ENCODE data around the gene TGM2.

Gene TGM2

GRCh38 chr20:38165089-38165965, at the start of gene TGM2:
Gene TGM2 (minus strand): TSS chr20:38165270. CDS start chr20:38165198, 72 bp downstream.
- peak; percentile 62 for DNase-seq

GRCh38 chr20:38214256-38215193, 49.5 kb upstream of the TGM2 start:
- DNase-seq, result no peak

GRCh38 chr20:38213607-38213940, 48.5 kb upstream of the TGM2 start:
- DNase-seq, result no peak

GRCh38 chr20:38212806-38213606, 47.9 kb upstream of the TGM2 start:
- DNase-seq, result no peak

- no peak for DNase-seq
Measured at GRCh38 chr20:38211200-38212097, 46.4 kb upstream of the TGM2 start.

- DNase-seq, result no peak
Measured at GRCh38 chr20:38210741-38211140, 45.7 kb upstream of the TGM2 start.

GRCh38 chr20:38209736-38210405, 44.8 kb upstream of the TGM2 start:
- no peak for DNase-seq

- no peak for DNase-seq
Measured at GRCh38 chr20:38209054-38209675, 44.1 kb upstream of the TGM2 start.

- no peak for DNase-seq
Measured at GRCh38 chr20:38208523-38208922, 43.5 kb upstream of the TGM2 start.

GRCh38 chr20:38208088-38208487, 43.0 kb upstream of the TGM2 start:
- no peak for DNase-seq

GRCh38 chr20:38207621-38208020, 42.6 kb upstream of the TGM2 start:
- DNase-seq, result no peak

GRCh38 chr20:38205001-38205400, 39.9 kb upstream of the TGM2 start:
- no peak for DNase-seq

GRCh38 chr20:38203981-38204357, 38.9 kb upstream of the TGM2 start:
- DNase-seq, result no peak

- no peak for DNase-seq
Measured at GRCh38 chr20:38203337-38203980, 38.4 kb upstream of the TGM2 start.

GRCh38 chr20:38202982-38203293, 37.9 kb upstream of the TGM2 start:
- no peak for DNase-seq

- no peak for DNase-seq
Measured at GRCh38 chr20:38202153-38202981, 37.3 kb upstream of the TGM2 start.

- no peak for DNase-seq
Measured at GRCh38 chr20:38201356-38201755, 36.3 kb upstream of the TGM2 start.

GRCh38 chr20:38200646-38201045, 35.6 kb upstream of the TGM2 start:
- DNase-seq, result no peak
